GM12878 (cell line): ENCODE data around the gene CEP135. TPM values are rescaled to one million over a fixed set of nuclear protein-coding genes. Genes with fewer than 3 reads are reported as not detected.

Source experiments
- BACH1 ChIP-seq: fragments of 450-650 bp; IDR thresholded peaks from 2 replicates; pipeline ENCODE4 v1.6.1; 2017; ENCODE audit warnings: mild to moderate bottlenecking, borderline replicate concordance
- CBFB ChIP-seq: IDR thresholded peaks from 2 replicates; pipeline ENCODE4 v1.6.1; 2016; ENCODE audit warnings: antibody characterized with exemption, low read depth
- ESRRA ChIP-seq: IDR thresholded peaks from 2 replicates; pipeline ENCODE4 v1.6.1; 2012; ENCODE audit warnings: mild to moderate bottlenecking, low read length, improper control_type of control experiment
- KAT2A ChIP-seq: conservative IDR thresholded peaks from 2 replicates; pipeline ENCODE4 v1.6.1; 2011; ENCODE audit warnings: low read depth, low read length; ENCODE audit not compliant: control insufficient read depth
- LARP7 ChIP-seq: fragments of 450-650 bp; IDR thresholded peaks from 2 replicates; pipeline ENCODE4 v1.6.1; 2017; ENCODE audit warnings: mild to moderate bottlenecking
- MEF2B ChIP-seq: fragments of 450-650 bp; IDR thresholded peaks from 2 replicates; pipeline ENCODE4 v1.6.1; 2018; ENCODE audit warnings: mild to moderate bottlenecking, moderate library complexity; ENCODE audit not compliant: partially characterized antibody, poor library complexity, severe bottlenecking
- NRF1 ChIP-seq: conservative IDR thresholded peaks from 2 replicates; pipeline ENCODE4 v1.6.1; 2011; ENCODE audit warnings: mild to moderate bottlenecking, low read depth, low read length, improper control_type of control experiment
- POLR2A ChIP-seq: IDR thresholded peaks from 2 replicates; pipeline ENCODE4 v1.6.1; 2011; ENCODE audit warnings: low read depth, mild to moderate bottlenecking, low read length
- RB1 ChIP-seq: fragments of 450-650 bp; formaldehyde crosslinking; IDR thresholded peaks from 2 replicates; pipeline ENCODE4 v1.6.1; 2017; ENCODE audit warnings: mild to moderate bottlenecking, borderline replicate concordance
- SMC3 ChIP-seq: IDR thresholded peaks from 2 replicates; pipeline ENCODE4 v1.6.1; 2011; ENCODE audit warnings: low read length, improper control_type of control experiment, borderline replicate concordance
- SREBF1 ChIP-seq: IDR thresholded peaks from 2 replicates; pipeline ENCODE4 v1.6.1; 2012; ENCODE audit warnings: mild to moderate bottlenecking, low read length
- TAF1 ChIP-seq: IDR thresholded peaks from 2 replicates; pipeline ENCODE4 v1.6.1; 2011; ENCODE audit warnings: mild to moderate bottlenecking, low read depth, low read length, borderline replicate concordance
- TBL1XR1 ChIP-seq: IDR thresholded peaks from 2 replicates; pipeline ENCODE4 v1.6.1; 2012; ENCODE audit warnings: low read depth, low read length, improper control_type of control experiment
- polyA plus RNA-seq, 11 experiments: library from polyadenylated mRNA; depleted of rRNA in 4 of 11; unstranded in 6 of 11; stranded (reverse) in 5 of 11; fragments of >200 nt; fragmentation: Nextera tagmentation in 4 of 11; fragmentation: Illumina TruSeq in 1 of 11; extraction: Ambion mirVana in 4 of 11; extraction: Trizol in 1 of 11; gene quantifications; 1 replicate in 1 of 11; 2 replicates in 10 of 11; pipeline versions ENCODE4 v1.2.1 to v1.2.3, GENCODE V29; 2011 to 2016; ENCODE audit warnings: inconsistent platforms in 2 of 11, missing spikeins in 2 of 11, low read depth in 1 of 11
- total RNA-seq, 4 experiments: library from RNA; depleted of rRNA in 3 of 4; stranded (reverse); fragments of >200 nt in 3 of 4; fragmentation: Illumina TruSeq in 1 of 4; extraction: Trizol in 1 of 4; gene quantifications; 2 replicates each; pipeline versions ENCODE4 v1.2.1 to v1.2.3, GENCODE V29; 2013 to 2021
- TF ChIP-seq, protein P1 (sequence below): fragments of 450-650 bp; formaldehyde crosslinking; IDR thresholded peaks from 2 replicates; pipeline ENCODE4 v1.4.0; 2022; ENCODE audit warnings: mild to moderate bottlenecking, moderate library complexity
- TF ChIP-seq, protein P2 (sequence below): fragments of 450-650 bp; formaldehyde crosslinking; IDR thresholded peaks from 2 replicates; pipeline ENCODE4 v1.5.0; 2022; ENCODE audit warnings: mild to moderate bottlenecking, missing genetic modification characterization
- TF ChIP-seq, protein P3 (sequence below): IDR thresholded peaks from 2 replicates; pipeline ENCODE4 v1.6.1; 2012; ENCODE audit warnings: low read depth, low read length, improper control_type of control experiment
- TF ChIP-seq, protein P4 (sequence below): fragments of 450-650 bp; IDR thresholded peaks from 2 replicates; pipeline ENCODE4 v1.6.1; 2017; ENCODE audit warnings: mild to moderate bottlenecking, moderate library complexity
- TF ChIP-seq, protein P5 (sequence below): IDR thresholded peaks from 2 replicates; pipeline ENCODE4 v1.6.1; 2011; ENCODE audit warnings: low read depth, mild to moderate bottlenecking, low read length, moderate library complexity, borderline replicate concordance; ENCODE audit errors: extremely low read depth

The CEP135 gene
- total and polyA plus RNA-seq, 10 of the 15 experiments (the other 5 are each of a cell fraction or from before 2014, with no cell fraction given): 2.9 to 13.6 (median 10.1) TPM

DNA sequence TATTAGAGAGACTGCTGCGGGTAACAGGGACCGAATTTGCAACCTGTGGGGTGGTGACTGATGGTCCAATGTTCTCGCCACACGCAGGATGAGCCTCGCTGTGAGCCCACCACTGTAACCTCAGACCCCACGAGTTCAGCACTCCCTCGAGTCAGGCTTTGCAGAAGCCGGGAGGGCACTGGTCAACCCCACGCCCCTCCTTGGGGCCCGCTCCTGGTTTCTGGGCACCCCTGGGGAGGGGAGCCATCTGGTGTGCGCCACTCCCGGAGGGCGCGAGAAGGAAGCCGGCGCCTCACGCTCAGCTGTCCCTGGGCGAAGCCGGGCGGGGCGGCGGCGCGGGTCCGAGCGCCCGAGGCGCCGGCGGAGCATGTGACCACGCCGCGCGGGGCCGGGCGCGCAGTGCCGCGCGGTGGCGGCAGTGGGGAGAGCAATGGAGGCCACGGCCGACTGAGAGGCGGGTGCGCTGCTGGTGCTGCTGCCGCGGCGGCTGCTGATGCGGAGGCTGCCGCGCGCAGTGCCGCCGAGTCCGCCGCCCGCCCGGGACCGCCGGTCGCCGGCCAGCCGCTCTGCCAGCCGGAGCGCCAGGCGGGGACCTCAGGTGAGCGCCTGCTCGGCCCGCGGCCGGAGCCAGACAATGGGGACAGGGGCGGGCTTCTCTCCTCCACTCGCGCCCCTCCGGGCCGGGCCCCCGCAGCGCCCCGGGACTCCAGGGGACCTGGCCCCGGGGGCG lies 100.1 kb downstream of the CEP135 start (continued):
- TF ChIP-seq, protein P1, sequence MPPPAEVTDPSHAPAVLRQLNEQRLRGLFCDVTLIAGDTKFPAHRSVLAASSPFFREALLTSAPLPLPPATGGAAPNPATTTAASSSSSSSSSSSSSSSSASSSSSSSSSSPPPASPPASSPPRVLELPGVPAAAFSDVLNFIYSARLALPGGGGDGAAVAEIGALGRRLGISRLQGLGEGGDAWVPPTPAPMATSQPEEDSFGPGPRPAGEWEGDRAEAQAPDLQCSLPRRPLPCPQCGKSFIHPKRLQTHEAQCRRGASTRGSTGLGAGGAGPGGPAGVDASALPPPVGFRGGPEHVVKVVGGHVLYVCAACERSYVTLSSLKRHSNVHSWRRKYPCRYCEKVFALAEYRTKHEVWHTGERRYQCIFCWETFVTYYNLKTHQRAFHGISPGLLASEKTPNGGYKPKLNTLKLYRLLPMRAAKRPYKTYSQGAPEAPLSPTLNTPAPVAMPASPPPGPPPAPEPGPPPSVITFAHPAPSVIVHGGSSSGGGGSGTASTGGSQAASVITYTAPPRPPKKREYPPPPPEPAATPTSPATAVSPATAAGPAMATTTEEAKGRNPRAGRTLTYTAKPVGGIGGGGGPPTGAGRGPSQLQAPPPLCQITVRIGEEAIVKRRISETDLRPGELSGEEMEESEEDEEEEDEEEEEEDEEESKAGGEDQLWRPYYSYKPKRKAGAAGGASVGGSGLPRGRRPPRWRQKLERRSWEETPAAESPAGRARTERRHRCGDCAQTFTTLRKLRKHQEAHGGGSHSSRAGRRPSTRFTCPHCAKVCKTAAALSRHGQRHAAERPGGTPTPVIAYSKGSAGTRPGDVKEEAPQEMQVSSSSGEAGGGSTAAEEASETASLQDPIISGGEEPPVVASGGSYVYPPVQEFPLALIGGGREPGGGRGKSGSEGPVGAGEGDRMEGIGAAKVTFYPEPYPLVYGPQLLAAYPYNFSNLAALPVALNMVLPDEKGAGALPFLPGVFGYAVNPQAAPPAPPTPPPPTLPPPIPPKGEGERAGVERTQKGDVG (CRISPR knock-in tag): no peak
- TF ChIP-seq, protein P2, sequence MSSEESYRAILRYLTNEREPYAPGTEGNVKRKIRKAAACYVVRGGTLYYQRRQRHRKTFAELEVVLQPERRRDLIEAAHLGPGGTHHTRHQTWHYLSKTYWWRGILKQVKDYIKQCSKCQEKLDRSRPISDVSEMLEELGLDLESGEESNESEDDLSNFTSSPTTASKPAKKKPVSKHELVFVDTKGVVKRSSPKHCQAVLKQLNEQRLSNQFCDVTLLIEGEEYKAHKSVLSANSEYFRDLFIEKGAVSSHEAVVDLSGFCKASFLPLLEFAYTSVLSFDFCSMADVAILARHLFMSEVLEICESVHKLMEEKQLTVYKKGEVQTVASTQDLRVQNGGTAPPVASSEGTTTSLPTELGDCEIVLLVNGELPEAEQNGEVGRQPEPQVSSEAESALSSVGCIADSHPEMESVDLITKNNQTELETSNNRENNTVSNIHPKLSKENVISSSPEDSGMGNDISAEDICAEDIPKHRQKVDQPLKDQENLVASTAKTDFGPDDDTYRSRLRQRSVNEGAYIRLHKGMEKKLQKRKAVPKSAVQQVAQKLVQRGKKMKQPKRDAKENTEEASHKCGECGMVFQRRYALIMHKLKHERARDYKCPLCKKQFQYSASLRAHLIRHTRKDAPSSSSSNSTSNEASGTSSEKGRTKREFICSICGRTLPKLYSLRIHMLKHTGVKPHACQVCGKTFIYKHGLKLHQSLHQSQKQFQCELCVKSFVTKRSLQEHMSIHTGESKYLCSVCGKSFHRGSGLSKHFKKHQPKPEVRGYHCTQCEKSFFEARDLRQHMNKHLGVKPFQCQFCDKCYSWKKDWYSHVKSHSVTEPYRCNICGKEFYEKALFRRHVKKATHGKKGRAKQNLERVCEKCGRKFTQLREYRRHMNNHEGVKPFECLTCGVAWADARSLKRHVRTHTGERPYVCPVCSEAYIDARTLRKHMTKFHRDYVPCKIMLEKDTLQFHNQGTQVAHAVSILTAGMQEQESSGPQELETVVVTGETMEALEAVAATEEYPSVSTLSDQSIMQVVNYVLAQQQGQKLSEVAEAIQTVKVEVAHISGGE (CRISPR knock-in tag): no peak
- no peak for TF ChIP-seq RB1
- no peak for TF ChIP-seq ESRRA
- no peak for TF ChIP-seq MEF2B
- no peak for TF ChIP-seq SREBF1
- TF ChIP-seq, protein P3, sequence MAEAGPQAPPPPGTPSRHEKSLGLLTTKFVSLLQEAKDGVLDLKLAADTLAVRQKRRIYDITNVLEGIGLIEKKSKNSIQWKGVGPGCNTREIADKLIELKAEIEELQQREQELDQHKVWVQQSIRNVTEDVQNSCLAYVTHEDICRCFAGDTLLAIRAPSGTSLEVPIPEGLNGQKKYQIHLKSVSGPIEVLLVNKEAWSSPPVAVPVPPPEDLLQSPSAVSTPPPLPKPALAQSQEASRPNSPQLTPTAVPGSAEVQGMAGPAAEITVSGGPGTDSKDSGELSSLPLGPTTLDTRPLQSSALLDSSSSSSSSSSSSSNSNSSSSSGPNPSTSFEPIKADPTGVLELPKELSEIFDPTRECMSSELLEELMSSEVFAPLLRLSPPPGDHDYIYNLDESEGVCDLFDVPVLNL: no peak
- no peak for TF ChIP-seq NRF1
- peak; percentile 31; the same call in 1 of the 2 replicates for TF ChIP-seq SMC3
- no peak for TF ChIP-seq BACH1
- TF ChIP-seq, protein P4, sequence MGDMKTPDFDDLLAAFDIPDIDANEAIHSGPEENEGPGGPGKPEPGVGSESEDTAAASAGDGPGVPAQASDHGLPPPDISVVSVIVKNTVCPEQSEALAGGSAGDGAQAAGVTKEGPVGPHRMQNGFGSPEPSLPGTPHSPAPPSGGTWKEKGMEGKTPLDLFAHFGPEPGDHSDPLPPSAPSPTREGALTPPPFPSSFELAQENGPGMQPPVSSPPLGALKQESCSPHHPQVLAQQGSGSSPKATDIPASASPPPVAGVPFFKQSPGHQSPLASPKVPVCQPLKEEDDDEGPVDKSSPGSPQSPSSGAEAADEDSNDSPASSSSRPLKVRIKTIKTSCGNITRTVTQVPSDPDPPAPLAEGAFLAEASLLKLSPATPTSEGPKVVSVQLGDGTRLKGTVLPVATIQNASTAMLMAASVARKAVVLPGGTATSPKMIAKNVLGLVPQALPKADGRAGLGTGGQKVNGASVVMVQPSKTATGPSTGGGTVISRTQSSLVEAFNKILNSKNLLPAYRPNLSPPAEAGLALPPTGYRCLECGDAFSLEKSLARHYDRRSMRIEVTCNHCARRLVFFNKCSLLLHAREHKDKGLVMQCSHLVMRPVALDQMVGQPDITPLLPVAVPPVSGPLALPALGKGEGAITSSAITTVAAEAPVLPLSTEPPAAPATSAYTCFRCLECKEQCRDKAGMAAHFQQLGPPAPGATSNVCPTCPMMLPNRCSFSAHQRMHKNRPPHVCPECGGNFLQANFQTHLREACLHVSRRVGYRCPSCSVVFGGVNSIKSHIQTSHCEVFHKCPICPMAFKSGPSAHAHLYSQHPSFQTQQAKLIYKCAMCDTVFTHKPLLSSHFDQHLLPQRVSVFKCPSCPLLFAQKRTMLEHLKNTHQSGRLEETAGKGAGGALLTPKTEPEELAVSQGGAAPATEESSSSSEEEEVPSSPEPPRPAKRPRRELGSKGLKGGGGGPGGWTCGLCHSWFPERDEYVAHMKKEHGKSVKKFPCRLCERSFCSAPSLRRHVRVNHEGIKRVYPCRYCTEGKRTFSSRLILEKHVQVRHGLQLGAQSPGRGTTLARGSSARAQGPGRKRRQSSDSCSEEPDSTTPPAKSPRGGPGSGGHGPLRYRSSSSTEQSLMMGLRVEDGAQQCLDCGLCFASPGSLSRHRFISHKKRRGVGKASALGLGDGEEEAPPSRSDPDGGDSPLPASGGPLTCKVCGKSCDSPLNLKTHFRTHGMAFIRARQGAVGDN: no peak
- peak; percentile 57; the same call in 1 of the 2 replicates for TF ChIP-seq POLR2A
- TF ChIP-seq TBL1XR1: no peak
- no peak for TF ChIP-seq KAT2A
- TF ChIP-seq, protein P5, sequence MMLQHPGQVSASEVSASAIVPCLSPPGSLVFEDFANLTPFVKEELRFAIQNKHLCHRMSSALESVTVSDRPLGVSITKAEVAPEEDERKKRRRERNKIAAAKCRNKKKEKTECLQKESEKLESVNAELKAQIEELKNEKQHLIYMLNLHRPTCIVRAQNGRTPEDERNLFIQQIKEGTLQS: 0 out of 2 replicates have a peak, but pooled peaks have one; percentile 48
- no peak for TF ChIP-seq CBFB
- TF ChIP-seq TAF1: 0 out of 2 replicates have a peak, but pooled peaks have one; percentile 28
- peak; percentile 68; the same call in 1 of the 2 replicates for TF ChIP-seq LARP7
